Activated T-helper 1 cell treated with anti-CD3 and anti-CD28 coated beads, Interleukin-2, amount 50 U/mL, for 16 hours (primary cell): ENCODE results near the gene TNRC6C.

Experiments used
- DNase-seq, 2 donors: peaks; one replicate each; pipeline ENCODE4 v3.0.0-alpha.2; 2020; ENCODE audit warnings: low read depth in 1 of 2, low spot score in 1 of 2

Gene TNRC6C, protein sequence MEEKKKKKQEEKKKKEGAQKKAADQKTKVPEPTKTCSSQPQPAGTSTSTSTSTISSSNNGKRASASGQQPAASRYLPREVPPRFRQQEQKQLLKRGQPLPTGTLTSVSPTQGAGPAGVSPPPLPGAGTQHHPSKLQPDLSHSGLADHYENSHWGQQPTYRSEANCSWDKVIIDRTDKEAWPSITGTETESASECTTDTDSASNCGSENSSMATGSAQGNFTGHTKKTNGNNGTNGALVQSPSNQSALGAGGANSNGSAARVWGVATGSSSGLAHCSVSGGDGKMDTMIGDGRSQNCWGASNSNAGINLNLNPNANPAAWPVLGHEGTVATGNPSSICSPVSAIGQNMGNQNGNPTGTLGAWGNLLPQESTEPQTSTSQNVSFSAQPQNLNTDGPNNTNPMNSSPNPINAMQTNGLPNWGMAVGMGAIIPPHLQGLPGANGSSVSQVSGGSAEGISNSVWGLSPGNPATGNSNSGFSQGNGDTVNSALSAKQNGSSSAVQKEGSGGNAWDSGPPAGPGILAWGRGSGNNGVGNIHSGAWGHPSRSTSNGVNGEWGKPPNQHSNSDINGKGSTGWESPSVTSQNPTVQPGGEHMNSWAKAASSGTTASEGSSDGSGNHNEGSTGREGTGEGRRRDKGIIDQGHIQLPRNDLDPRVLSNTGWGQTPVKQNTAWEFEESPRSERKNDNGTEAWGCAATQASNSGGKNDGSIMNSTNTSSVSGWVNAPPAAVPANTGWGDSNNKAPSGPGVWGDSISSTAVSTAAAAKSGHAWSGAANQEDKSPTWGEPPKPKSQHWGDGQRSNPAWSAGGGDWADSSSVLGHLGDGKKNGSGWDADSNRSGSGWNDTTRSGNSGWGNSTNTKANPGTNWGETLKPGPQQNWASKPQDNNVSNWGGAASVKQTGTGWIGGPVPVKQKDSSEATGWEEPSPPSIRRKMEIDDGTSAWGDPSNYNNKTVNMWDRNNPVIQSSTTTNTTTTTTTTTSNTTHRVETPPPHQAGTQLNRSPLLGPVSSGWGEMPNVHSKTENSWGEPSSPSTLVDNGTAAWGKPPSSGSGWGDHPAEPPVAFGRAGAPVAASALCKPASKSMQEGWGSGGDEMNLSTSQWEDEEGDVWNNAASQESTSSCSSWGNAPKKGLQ (N-terminal part only)

DNA sequence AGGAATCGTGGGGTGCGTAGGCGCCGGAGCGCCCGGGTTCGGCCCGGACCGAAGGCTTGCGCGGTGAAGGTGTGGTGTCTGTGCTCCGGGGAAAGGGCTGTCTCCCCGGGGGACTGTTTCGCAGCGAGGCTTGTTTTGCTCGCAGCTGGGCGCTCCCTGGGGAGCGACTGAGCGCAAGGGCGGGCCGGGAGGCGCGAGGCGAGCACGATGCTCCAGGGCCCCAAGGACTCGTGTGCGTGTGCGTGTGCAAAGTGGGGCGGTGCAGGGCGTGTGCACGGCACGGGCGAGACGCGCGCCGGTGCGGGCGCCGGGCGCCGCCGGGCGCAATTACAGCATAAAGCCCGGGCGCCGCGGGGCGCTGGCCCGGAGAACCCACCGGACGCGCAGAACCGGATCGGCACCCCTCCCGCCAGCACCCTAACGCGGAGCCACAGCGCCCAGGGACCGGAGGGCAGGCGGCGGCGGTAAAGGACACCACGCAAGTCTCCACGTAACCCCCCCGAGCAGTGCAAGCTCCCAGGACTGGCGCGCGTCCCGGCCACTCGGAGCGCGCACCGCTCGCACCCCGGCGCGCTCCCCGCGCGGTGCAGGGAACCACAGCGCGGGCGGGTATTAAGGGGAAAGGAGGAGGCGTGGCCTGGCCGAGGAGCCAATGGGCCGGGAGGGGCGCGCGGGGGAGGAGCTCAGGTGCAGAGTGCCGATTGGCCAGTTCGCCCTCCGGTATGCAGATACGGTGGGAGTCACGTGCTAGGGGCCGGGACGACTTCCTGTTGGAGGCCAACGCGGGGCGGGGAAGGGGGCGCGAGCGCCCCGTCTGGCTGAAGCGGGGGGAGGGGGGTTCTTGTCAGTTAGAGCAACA is at the start of gene TNRC6C:
Gene TNRC6C, plus strand, starts transcription at position 847 of the 859 bp plus-strand sequence. CDS start 45,504 bp downstream, outside the sequence.
- peak; percentile 100 for DNase-seq

DNA sequence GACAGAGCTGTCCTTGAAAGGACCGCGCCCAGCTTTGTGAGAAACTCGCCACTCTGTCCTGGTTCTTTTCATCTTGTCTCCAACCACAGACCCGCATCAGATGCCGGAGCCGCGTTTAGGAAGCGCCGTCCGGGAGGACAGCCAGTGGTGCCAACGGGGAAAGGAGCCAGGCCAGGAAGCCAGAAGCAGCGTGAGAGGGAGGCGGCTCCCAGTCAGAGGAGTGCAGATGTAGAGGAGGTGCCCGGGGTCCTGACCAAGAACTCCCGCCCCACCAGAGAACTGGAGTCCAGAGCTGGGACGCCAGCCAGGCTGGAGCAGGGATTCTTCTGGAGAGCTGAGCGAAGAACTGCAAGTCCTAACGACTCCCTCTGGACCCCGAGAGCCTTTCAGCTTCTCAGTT is 49.3 kb upstream of the TNRC6C start:
- no peak for DNase-seq

- no peak for DNase-seq
Measured at GRCh38 chr17:77909816-77910215, 48.7 kb upstream of the TNRC6C start.

DNA sequence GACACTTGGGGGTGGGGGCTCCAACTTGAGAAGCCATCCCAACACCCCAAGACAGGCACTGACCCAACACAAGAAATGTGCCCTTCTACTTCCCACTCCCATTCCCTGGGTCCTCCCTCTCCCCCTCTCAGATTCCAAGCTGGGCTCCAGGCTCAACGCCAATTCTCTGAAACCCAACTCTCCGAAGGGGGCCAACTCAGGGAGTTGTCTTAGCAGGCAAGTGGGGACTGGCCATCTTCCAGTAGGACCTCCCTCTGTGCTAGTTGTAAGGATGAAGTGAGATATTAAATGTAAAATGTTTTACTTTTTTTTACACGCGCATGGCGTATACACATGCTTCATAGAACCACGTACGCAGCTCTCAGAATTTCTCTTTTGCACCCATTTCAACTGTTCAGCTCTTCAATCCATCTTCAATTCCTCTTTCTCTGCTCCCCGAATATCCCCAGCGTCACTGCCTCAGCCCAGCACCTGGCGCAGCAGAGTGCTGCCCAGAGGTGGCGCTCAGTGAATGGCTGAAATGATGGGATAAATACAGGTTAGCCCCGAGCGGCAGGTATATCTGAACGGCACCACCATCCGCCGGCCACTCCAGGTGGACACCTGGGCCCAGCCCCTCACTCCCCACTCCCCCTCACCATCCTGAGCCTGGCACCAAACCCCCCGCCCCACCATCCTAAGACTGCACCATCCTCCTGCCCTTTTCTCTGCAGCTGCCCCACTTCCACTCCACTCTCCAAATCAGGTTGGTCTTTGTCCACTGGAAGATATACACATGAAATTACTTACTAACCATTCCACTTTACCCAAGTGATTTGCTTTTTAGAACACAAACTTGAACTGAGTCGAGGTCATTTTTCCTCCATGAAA is 43.9 kb upstream of the TNRC6C start:
- no peak for DNase-seq

GRCh38 chr17:77915594-77916021 is 42.9 kb upstream of the TNRC6C start:
- DNase-seq: no peak

DNA sequence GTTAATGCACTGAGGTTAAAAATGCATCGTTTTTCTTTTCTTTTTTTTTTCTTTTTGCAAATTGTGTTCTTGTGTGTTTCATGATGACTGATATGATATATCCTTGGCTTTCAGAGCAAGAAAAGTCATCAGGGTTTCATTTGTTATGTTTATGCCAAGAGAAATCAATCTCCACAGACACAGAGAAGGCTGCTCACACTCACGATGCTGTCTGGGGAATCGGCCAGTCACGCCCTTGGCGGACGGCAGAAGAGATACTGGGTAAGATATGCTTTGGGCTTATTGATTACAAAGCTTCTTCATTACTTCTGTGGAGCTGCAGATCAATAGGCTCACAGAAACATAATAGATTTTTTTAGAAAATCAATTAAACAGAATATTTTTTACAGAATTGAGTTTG is 42.2 kb upstream of the TNRC6C start:
- DNase-seq: no peak

- DNase-seq: no peak
Measured at GRCh38 chr17:77916703-77917481, 41.6 kb upstream of the TNRC6C start.

DNA sequence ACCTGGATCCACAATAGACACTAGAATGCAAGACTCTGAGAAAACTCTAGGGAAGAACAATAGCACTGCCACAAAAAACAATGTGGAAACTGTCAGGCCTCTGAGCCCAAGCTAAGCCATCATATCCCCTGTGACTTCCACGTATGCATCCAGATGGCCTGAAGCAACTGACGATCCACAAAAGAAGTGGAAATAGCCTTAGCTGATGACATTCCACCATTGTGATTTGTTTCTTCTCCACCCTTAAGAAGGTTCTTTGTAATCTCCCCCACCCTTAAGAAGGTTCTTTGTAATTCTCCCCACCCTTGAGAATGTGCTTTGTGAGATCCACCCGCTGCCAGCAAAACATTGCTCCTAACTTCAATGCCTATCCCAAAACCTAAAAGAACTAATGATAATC is 39.2 kb upstream of the TNRC6C start:
- DNase-seq: no peak

DNA sequence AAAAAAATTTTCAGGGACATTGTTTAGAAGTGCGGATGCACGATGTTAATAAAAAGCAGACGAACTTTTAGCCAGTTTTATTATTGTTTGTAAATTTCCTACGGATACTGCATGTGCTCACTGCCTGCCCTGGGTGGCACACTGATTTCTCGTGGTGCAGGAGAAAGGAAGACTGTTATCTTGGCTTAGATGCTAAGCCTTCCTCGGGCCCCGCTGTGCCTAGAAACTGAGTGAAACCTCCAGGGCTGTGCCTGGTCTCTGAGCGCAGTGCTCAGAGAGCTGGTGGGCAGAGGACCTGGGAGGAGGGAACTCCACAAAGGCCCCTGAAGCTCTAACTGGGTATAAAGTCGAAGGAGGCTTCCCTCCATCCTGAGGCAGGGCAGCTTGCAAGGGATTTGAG is 35.4 kb upstream of the TNRC6C start:
- no peak for DNase-seq

GRCh38 chr17:77923776-77924513 is 34.6 kb upstream of the TNRC6C start:
- DNase-seq: no peak

GRCh38 chr17:77924757-77925336 is 33.7 kb upstream of the TNRC6C start:
- no peak for DNase-seq

- no peak for DNase-seq
Measured at GRCh38 chr17:77925831-77926543, 32.5 kb upstream of the TNRC6C start.

DNA sequence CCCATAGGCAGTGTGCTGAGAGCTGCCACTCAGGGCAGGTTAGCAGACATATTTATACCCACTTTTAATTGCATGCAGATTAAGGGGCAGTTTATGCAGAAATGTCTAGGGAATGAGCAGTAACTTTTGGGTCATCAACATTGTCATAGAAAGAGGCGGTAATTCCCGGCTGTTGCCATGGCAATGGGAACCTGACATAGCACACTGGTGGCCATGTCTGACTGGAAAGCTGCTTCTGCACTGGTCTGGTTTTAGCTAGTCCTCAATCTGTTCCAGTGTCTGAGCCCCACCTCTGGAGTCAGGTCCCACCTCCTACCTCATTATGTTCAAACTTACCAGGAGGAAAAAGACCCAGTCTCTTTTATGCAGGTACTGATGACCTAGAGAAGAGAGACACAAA is 31.5 kb upstream of the TNRC6C start:
- DNase-seq: no peak

DNA sequence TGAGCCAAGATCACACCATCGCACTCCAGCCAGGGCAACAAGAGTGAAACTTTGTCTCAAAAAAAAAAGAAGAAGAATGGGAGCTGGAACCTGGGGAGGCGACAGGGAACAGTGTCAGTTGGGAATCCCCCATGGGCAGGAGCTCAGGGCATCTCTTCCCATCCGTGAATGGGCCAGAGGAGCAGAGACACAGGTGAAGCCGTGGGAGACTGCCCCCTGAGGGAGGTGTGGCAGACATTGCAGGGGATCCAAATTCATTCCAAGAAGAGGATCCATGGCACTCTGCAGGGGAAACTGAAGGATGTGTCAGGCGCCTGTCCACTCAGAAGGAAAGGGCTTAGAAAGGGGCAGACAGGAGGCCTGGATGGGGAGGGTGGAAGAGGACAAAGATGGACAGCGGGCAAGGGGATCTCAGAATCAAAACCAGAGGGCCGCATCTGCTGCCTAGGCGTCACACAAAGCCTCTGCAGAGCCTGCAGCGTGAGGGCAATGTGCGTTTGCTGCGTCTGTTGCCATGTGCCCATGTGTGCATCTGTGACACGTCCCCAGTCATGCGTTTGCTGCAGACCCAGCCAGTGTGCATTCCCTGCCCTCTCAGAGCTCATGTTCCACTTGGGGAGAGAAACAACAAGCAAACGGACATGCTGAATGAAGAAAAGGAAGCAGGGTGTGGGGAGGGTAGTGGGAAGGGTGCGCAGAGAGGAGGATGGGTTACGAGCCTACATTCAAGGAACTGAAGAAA is 30.6 kb upstream of the TNRC6C start:
- no peak for DNase-seq

GRCh38 chr17:77928519-77929179 is 29.9 kb upstream of the TNRC6C start:
- no peak for DNase-seq

DNA sequence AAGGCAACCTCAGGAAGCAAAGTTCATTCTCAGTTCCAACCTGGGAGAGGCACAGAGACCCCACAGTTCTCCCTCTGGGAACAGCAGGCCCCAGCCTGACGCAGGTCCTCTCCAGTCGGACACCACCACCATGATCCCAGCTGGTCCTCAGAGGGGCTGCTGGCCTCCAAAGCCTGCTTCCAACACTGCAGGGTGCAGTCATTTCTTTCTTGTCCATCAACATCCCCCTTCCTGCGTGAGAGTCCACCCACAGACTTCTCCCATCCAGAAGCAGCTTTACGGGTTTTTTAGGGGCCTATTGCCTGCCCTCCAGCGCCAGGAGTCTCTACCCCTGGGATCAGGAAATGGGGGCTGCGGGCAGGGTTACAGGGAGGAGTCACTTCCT is 29.3 kb upstream of the TNRC6C start:
- no peak for DNase-seq
